GM12892 (cell line): ENCODE measurements around the gene KCNH8.

ENCODE experiments used
- POLR2A ChIP-seq: IDR thresholded peaks from 2 replicates; pipeline ENCODE4 v1.6.1; 2011; ENCODE audit warnings: low read depth, low read length, control low read depth
- POLR2AphosphoS5 ChIP-seq: IDR thresholded peaks from 2 replicates; pipeline ENCODE4 v1.6.1; 2011; ENCODE audit warnings: low read depth, low read length, control low read depth
- TAF1 ChIP-seq: IDR thresholded peaks from 2 replicates; pipeline ENCODE4 v1.6.1; 2011; ENCODE audit warnings: low read depth, mild to moderate bottlenecking, control low read depth, low read length, borderline replicate concordance

- TF ChIP-seq POLR2A = no peak
- TF ChIP-seq POLR2AphosphoS5 = no peak
- no peak for TF ChIP-seq TAF1
These were observed 42.5 kb upstream of the KCNH8 start for GRCh38 chr3:19105826-19106225.
